NCI-H2081 treated with DMSO at 0.1 percent for 48 hours (cell line): ENCODE measurements around the gene AMDHD2.
"Not testable (repeated sequence)": the region's sequence is repeated elsewhere in the genome, so short reads cannot be mapped to it uniquely, and the experiment has no call there.

Experiments used
- DNase-seq: peaks from one replicate; lab custom pipeline; 2025; lab: John Stamatoyannopoulos, UW

The AMDHD2 gene

GRCh38 chr16:2520097-2520783 is at the start of gene AMDHD2:
TSS of gene AMDHD2 (plus strand) at chr16:2520371. CDS start at chr16:2520459, 88 bp downstream.
- DNase-seq, result peak; percentile 28

- DNase-seq, result no peak
These were observed 49.6 kb upstream of the AMDHD2 start for GRCh38 chr16:2470603-2471015.

GRCh38 chr16:2471016-2471652 is 49.0 kb upstream of the AMDHD2 start, which contains the start of gene NTN3:
TSS of gene NTN3 (plus strand) at chr16:2471297. CDS start at chr16:2471702, 405 bp downstream.
- no peak for DNase-seq

- no peak for DNase-seq
These were observed 48.3 kb upstream of the AMDHD2 start for GRCh38 chr16:2471653-2472487.

- no peak for DNase-seq
These were observed 47.7 kb upstream of the AMDHD2 start for GRCh38 chr16:2472488-2472864.

- no peak for DNase-seq
These were observed 47.2 kb upstream of the AMDHD2 start for GRCh38 chr16:2472885-2473445.

- no peak for DNase-seq
These were observed 46.7 kb upstream of the AMDHD2 start for GRCh38 chr16:2473446-2473926.

- no peak for DNase-seq
These were observed 45.9 kb upstream of the AMDHD2 start for GRCh38 chr16:2473999-2474876.

- no peak for DNase-seq
These were observed 45.2 kb upstream of the AMDHD2 start, which contains the start of gene TBC1D24 for GRCh38 chr16:2474877-2475412. TSS of gene TBC1D24 (plus strand) at chr16:2475127. CDS start at chr16:2496149, 21,022 bp downstream.

- DNase-seq, result no peak
These were observed 44.5 kb upstream of the AMDHD2 start for GRCh38 chr16:2475413-2476344.

GRCh38 chr16:2476345-2476720 is 43.8 kb upstream of the AMDHD2 start:
- DNase-seq, result no peak

- no peak for DNase-seq
These were observed 43.4 kb upstream of the AMDHD2 start for GRCh38 chr16:2476741-2477140.

- no peak for DNase-seq
These were observed 42.8 kb upstream of the AMDHD2 start for GRCh38 chr16:2477327-2477726.

- DNase-seq, result no peak
These were observed 41.9 kb upstream of the AMDHD2 start for GRCh38 chr16:2478279-2478678.

GRCh38 chr16:2479996-2480395 is 40.2 kb upstream of the AMDHD2 start:
- DNase-seq, result not testable (repeated sequence)

- no peak for DNase-seq
These were observed 39.2 kb upstream of the AMDHD2 start for GRCh38 chr16:2480948-2481347.

- DNase-seq, result no peak
These were observed 38.5 kb upstream of the AMDHD2 start for GRCh38 chr16:2481676-2482075.

GRCh38 chr16:2482249-2482648 is 37.9 kb upstream of the AMDHD2 start:
- DNase-seq, result no peak

GRCh38 chr16:2482708-2483534 is 37.2 kb upstream of the AMDHD2 start:
- no peak for DNase-seq
